Activated CD8-positive, alpha-beta memory T cell treated with anti-CD3 and anti-CD28 coated beads, Interleukin-2, amount 50 U/mL, for 24 hours (primary cell): Measurements from ENCODE around the gene HDAC10.

Experiments
- DNase-seq: peaks from one replicate; pipeline ENCODE4 v3.0.0-alpha.2; 2020; ENCODE audit errors: extremely low read depth

The HDAC10 gene

DNA sequence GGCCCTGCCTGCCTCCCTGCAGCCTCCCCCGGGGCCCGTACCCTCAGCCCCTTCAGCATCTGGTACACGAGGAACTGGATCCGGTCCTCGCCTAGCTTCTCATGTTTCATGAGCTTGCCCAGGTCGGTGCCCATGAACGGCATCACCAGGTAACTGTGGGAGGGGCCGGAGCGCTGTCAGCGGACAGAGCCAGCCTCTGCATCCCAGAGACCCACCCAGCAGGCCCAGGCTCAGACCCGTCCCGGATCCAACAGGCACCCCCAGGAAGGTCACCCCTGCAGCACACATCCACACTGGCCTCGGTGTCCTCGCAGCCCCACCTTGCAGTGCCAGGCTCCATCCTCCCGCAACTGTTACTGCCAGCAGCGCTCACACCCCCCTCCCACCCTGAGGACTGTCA is 6.0 kb upstream of the HDAC10 start:
- no peak for DNase-seq

DNA sequence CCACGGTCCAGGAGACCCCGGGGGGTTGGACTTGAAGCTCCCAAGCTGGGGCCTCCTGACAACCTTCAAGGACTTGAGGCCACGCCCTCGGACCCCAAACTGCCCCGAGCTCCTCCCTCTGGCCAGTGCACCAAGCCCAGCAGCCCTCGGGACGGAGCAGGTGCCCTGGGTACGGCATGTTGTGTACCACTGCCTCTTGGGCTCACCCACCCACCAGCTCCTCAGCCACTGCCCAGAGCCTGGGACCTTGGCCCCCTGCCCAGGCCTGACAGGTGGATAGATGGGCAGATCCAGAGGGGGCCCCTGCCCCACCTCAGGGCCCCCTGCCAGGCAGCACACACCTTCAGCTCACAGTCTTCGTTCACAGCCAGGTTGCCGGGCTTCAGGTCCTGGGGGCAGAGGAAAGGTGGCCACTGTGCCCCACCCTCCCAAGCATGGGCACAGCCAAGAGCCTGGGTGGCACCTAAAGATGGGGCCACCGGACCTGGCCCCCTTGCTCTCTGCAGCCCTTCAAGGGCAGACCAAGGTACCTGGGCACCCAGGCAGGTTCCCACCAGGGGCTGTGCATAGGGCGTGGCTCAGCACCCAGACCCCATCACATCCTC is 5.3 kb upstream of the HDAC10 start:
- no peak for DNase-seq

DNA sequence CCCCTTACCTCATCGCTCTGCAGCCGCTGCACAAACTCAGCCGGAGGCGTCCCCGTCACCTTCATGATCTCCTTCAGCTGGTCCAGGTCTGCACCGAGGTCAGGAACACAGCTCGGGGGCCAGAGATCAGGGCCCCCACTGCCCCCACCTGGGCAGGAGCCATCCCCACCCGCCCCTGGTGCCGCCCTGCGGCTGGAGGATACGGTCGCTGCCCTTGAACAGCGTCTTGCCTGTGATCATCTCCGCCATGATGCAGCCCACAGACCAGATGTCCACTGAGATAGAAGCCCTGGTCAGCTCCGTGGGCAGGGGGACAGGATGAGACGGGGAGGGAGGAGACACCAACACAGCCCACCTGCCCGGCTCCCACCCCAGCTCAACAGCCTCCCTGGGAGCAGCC is 4.5 kb upstream of the HDAC10 start:
- no peak for DNase-seq

DNA sequence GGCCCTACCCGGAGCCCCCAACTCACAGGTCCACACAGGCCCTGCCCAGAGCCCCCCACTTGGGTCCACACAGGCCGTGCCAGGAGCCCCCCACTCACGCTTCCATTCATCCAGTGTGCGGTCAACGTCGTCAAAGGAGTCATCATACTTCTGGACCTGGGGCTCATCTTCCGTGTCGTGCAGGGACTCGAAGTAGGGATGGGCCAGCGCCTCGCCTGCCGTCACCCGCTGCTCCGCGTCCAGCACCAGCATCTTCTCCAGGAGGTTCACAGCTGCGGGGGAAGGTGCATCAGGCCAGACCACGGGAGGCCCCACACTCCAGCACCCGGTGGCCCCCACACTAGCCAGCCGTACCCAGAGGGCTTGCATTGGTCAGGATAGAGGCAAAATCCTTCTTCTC is 4.0 kb upstream of the HDAC10 start:
- DNase-seq, result no peak

DNA sequence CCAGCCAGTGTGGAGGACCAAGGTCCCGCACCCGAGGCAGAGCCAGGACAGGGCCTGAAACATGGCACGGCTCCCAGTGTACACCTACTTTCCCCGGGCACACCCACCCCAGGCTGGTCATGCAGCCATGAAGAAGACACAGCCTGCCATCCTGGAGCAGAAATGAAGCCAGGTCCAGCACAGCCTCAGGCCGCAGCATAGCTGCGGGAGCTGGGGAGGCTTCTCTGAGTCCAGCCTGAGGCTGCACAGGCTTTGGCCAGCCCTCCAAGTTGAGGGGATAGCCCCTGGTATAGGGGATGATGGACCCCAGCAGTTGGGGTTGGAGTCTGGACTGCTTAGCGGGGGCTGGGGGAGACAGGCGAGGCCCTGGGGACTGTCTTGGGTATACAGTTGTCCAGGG is 2.9 kb upstream of the HDAC10 start:
- no peak for DNase-seq

DNA sequence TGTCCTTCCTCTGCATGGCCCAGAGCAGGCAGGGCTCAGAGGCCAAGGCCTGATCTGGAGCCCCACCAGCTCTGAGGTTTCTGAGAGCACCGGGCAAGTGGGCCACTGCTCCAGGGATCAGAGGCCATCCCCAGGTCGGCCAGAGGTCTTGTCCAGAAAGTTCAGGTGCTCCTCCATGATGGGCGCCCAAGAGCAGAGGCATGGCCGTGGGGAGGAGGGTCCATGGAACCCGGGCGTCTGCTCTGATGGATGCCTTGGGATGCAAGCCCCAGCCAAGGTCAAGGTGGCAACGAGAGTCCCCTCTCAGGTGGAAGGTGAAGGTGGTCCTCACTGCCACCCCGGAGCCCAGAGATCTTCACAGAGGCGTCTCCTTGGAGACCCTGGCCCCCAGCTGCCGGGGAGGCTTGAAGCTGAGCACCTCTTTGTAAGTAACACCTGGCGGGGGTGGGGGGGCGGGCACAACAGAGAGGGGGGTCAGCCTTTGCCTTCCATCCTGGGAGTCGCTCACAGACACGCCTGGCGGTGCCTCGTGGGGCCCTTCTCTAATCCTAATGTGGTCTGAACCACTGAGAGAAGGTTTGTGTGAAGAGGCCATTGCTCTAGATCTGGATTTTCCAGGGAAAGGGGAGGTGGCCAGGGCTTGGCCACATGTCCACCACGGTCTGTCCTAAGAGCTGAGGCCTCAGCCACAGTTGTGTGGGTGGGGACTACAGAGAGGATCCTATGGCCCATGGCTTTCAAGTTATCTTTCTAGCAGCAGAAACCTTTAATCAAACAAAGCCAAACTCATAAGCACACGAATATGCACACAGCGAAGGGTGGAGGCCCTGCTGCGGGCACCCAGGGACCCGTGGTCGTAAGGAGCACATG is 2.2 kb upstream of the HDAC10 start:
- no peak for DNase-seq

DNA sequence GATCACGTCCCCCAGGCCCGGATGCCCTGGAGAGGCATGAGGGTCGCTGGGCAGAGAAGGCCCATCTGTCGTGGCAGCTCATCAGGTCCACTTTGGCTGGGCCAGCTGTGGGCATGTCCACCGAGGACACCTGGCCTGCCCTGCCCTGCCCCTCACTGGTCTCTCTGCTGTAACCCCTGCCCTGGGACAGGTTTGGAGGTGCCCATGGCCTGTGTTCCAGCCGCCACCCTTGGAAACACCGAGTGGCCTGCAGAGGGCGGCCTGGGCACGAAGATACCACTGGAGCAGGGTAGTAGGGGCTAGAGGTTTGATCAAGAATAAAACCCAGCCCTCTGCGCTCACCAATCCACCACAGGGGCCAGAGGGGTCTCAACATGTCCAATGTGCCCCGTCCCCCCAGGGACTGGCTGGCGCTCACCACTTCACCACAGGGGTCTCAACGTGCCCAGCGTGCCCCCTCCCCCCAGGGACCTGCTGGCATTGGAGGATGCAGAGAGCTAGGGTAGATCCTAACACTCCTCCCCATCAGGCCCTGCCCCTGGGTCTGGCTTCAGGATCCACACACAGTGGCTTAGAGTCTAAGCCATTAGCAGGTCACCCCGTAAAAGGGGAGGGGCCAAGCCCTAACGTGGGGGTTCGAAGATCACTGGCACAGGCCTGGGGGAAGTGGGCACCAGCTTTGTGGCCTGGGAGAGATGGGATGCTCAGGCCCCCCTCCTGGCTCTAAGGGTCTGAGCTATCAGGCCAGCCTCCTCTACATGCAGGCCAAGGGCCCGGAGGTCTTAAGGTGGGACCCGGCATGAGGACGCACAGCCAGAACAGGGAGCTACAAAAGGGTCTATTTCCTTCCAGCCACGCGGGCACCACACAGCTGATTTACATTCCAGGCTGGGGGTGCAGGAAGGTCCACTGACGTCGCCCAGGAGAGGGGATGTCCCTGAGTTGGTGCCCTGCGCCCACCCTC is 1.3 kb upstream of the HDAC10 start:
- DNase-seq, result no peak

DNA sequence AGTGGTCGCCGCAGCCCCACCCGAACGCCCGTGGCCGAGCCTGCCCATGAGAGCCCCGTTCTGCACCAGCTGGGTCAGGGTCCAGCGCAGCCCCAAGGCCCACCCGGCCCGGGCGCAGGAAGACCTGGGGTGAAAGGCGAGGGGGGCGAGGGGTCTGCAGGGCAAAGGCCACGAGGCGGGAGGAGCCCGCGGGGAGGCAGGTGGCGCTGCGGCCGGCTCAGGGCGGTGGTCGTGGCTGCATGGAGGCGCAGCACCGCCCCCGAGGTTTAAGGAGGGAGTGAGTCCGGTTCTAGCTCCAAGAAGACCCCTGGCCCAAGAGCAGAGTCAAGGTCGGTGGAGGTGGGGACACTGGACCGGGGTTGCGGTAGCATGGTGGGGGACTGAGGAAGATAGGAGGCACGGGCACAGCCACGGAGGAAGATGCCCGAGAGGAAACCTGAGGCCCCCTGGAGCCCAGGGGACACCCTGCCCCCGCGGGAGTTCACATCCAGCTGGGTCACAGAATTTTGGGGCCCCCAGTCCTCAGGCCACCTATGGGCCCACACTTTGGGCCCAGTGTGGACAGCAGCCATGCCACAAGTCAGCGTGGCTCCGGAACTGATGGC is 514 bp upstream of the HDAC10 start:
- no peak for DNase-seq

DNA sequence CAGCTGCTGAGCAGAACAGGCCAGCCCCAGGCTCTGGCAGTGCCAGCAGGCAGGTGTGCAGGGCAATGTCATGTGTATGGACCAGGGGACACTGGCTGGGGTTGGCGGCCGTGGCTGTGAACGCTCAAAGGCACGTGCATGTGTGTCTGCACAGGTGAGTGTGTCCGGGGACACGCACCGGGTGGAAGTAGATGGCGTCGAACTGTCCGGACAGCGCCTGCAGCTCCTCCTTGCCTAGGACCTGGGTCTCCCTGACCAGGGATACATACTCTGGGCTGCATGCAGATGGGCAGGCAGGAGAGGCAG is 863 bp downstream of the HDAC10 start:
- no peak for DNase-seq

DNA sequence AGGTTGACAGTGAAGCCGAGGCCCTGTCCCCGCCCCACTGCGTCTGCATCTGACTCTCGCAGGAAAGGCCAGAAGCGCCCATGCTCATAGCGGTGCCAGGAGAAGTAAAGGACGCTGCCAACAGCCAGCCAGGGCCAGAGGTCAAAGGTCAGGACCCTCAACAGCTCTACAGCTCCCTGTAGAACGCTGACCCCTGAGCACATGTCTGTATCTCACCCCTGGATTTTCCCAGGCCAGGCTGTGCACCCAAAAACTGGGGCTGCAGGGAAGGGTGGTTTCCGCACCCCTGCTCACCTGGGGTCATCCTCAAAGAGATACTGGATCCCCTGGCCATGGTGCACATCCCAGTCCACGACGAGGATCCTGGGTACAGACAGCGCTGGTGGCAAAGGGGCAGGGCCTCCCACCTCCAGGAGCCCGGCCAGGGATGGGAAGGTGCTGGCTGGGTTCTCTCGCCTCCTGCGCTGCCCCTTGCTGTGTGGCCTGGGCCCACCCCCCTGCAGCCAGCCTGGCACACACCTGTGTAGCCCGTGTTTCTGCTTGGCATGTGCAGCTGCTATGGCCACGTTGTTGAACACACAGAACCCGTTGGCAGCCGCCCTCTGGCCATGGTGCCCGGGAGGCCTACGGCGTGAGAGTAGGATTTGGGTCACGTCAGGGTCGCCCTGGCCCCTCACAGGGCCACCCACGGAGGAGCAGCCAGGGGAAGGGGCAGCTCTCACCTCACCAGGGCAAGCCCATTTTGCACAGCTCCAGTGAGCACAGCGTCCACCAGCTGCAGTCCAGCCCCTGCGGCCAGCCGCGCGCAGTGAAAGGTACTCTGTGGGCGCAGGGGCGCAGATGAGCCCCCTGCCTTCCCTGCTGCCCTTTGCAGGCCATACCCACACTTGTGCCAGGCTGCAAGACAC is 1.5 kb downstream of the HDAC10 start:
- no peak for DNase-seq

DNA sequence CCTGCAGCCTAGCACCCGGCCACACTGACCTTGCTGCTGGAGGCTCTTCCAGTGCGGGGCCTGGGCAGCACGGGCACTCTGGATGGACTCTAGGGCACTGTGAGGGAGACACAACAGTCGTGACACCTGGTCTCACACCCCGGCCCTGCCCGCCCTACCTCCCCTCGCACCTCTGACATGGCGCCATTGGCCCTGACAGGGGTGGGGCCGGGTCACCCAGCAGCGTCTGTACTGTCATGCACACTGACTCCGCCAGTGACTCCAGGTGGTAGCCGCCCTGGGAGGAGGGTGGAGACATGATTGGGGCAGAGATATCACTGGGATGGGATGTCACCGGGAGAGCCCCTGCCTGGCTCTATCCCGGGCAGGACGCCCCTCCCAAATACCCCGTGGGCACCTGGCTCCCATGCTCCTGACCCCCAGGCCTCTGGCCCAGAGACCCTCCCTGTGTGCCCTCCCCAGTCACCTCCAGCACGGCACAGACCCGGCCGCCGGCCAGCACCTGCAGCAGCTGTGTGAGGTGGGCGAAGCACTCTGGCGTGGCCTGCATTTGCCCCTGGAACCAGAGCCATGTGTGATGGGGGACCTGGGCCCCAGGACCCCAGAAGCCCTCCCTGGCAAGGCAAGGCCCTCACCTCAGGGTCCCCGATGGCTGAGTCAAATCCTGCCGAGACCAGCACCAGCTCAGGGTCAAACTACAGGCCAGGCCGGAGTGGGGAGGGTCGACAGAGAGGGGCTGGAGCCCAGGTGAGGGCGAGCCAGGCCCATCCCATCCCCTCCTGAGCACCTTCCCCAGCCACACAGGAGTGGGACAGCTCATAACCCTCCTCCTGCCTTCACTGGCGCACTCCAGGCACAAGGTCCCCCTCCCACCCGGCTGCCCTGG is 2.6 kb downstream of the HDAC10 start:
- DNase-seq, result no peak

DNA sequence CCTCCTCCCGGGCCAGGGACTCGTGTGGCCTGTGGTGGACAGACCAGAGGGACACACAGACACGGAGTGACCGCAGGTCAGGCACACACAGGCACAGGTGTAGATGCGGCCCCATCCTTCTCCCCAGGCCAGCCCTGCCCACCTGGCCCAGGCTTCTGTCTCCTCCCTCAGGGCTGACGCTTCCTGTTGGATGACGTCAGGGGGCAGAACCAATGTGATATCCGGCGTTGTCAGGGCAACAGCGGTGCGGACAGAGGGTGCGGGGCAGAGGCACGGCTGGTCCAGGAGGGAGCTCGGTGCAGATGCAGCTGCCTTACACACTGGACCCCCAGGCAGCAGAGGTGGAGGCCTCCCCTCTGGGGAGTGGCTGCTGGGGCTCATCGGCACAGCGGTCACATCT is 3.3 kb downstream of the HDAC10 start:
- DNase-seq, result no peak

DNA sequence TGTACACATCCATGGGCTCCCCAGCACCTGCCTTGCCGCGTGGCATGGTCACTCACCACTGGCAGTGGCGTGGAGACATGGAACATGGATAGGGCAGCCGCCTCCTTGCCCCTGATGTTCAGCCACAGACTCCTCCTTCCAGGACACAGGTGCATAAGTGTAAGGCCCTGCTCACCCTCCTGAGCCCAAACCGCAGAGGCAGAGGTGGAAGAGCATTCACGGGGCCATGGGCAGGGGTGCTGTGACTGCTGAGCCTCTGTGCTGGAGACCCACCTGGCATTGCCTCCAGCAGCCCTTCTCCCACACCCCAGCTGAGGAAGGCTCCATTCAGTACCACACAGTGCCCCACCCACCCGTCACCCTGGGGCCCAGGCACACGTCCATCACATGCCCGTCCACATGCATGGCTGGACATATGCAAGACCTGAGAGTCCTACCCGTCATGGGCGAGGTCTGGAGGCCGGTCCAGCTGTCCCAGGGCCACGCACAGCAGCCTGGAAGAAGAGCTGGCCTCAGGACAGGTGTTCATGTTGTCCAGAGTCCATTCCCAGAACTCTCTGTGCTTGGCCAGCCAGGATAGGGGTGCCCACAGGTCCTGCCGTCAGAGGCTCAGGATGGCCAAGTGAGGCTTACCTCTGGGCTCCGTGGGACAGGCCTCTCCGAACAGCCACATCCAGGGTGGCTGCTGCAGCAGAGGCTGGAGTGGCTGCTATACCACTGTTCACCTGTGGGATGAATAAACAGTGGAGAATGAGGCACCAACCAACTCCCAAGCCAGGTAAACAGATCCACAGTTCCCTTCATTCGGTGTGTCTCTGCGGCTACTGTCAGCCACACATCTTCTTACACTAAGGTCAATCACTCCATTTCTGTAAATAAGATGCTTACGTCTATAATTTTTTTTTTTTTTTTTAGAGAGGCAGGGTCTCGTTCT is 4.6 kb downstream of the HDAC10 start:
- no peak for DNase-seq

DNA sequence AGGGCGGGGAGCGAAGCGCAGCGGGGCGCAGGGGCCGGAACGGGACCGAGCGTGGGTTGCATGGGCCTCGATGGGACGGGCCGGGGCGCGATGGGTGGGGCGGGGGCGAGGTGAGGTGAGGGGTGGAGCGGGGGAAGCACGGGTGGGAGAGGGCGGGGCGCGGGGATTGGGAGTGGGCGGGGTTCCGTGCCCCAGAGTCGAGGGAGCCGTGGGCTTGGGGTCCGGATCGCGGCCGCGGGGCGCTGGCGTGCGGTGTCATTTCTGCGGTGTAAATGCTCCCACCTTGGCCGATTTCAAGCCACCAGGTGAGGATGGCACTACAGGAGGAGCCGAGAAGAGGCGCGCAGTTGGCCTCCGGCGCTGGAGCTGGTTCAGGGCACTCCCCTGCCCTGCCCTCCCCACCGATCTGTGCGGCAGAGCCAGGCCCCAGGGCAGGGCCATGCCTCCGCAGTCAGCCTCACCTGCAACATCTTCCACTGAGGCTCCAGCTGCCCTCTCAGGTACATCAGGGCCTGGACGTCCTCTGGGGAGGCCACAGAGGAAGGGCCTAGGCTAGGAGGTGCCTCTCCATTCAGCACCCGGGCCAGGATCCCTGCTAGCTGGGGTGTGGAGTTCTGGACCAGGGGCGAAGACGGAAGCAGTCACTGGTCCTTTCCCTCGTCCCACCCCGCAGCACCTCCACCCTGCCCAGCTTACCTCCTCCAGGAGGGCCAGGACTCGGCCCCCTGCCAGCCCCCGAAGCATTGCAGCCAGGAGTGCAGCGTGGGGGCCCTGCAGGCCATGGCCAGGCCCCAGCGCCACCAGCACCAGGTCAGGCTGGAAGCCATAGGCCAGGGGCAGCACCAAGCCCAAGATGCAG is 5.6 kb downstream of the HDAC10 start:
- no peak for DNase-seq

DNA sequence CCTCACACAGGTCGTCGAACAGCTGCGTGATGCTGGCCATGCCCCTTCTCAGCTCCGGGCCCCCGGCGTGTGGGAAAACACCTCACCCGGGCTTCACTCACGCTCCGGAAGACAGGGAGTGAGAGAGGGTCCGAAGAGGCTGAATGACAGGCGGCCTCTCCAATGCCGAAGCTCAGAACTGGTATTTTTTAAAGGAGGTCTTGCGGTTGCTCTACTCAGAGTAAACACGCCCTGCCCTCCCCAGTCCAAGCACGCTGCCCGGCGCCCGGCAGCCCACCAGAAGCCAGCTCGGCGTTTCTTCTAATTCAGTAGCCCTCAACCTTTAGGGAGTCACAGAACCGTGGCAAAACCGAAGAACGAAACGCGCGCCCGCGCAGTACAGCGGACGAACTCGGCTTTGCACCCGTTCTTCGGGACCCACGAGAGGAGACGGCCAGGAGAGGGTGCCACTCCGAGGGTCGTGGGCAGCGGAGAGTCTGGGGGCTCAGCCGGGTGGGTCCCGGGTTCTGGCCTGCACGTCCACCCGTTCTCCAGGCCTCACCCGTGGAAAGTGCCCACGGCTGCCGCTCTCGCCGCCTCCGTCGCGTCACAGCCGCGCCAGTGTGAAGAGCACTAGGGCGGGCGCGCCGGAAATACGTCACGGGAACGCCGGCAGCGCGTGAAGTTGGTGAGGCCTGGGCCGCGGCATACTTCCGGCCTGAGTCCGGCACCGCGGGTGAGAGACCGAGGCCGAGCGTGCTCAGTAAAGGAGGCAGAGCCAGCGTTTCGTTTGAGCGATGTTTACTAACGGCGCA is 6.4 kb downstream of the HDAC10 start, which contains the start of gene TUBGCP6:
Gene TUBGCP6 (minus strand): TSS at position 604 of the 794 bp plus-strand sequence. CDS start 564 bp downstream, at position 40.
- DNase-seq, result peak; percentile 76

DNA sequence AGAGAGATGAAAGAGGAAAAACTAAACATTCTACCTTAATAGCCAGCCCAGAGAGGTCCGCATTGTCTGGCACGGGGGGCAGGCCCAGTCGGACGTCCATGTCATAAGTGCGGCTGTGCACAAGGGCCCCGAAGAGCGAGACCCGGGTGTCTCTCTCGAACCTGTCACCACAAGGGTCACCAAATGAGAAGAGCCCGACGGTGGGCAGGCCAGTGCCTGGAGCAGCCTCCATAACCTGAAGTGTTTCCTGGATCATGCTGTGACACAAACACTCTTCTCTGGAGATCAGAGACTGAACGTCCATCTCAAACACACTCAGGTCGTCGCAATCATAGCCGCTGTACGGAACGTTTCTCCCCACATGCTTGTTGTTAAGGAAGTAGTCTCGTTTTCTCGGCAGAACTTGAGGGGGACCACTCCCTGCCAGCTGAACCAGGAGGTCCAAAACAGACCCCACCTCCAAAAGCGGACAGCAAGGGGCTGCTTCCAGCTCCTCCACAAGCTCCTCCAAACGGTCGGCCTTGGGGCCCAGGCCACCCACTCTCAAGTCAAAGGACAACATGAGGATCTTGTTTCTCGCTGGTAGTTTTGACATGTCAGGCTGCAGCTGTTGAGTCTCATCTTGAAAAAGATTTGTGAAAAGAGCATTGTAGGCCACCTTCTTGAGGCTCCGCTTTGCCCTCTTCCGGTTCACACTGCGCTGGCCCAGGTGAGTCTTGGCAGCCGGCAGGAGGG is 7.2 kb downstream of the HDAC10 start:
- no peak for DNase-seq
